8988T (cell line): ENCODE results near the gene FAM161B.
"Not testable (repeated sequence)": the region's sequence is repeated elsewhere in the genome, so short reads cannot be mapped to it uniquely, and the experiment has no call there.

Experiments used
- DNase-seq: peaks from one replicate; pipeline ENCODE4 v3.0.0; 2011

FAM161B gene, protein sequence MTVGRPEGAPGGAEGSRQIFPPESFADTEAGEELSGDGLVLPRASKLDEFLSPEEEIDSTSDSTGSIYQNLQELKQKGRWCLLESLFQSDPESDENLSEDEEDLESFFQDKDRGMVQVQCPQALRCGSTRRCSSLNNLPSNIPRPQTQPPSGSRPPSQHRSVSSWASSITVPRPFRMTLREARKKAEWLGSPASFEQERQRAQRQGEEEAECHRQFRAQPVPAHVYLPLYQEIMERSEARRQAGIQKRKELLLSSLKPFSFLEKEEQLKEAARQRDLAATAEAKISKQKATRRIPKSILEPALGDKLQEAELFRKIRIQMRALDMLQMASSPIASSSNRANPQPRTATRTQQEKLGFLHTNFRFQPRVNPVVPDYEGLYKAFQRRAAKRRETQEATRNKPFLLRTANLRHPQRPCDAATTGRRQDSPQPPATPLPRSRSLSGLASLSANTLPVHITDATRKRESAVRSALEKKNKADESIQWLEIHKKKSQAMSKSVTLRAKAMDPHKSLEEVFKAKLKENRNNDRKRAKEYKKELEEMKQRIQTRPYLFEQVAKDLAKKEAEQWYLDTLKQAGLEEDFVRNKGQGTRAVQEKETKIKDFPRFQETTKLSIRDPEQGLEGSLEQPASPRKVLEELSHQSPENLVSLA

DNA sequence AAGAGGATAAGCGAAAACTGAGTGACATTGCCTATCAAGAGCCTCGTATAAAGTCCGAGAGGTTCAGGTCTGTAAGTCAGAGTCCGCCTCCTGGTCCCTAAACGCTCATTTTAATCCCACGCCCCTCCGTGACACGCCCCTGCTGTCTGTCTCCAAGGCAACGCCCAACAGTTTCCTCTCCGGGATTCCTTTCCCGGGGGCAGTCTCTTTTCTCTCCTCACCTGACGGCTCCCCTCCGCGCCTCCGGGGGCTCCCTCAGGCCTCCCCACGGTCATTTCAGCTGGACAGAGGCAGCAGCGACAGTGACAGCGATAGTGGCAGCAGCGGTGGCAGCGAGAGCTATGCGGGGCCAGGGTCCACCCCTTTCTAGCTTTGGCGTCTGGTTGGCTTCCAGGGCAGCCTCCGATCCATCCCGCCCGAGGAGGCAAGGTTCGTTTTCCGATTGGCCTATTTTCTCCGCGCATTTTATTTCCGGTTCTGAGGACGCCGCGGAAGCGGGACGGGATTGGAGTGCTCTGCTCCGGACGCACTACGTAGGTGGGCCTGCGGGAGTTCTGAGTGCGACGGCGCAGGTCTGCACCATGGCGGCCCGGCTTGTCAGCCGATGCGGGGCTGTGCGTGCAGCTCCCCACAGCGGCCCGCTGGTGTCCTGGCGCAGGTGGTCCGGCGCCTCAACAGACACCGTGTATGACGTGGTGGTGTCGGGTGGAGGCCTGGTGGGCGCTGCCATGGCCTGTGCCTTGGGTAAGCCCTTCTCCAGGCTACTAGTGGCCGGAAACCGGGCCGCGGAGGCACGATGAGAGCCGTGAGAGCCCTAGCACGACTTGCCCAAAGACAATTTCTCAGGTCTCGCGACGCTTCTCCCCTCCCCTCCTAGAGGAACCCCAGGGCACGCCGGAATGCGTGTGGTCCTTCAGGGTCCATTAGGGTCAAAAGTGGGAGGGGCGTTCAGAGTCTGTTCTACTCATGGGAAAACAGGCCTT is at the start of gene FAM161B, which contains the start of gene COQ6:
TSS of gene FAM161B (minus strand) at position 343 of the 983 bp plus-strand sequence. CDS start at position 275, 68 bp downstream.
TSS of gene COQ6 (plus strand) at position 551 of the 983 bp plus-strand sequence. CDS start at position 582, 31 bp downstream.
- DNase-seq = peak; percentile 73

DNA sequence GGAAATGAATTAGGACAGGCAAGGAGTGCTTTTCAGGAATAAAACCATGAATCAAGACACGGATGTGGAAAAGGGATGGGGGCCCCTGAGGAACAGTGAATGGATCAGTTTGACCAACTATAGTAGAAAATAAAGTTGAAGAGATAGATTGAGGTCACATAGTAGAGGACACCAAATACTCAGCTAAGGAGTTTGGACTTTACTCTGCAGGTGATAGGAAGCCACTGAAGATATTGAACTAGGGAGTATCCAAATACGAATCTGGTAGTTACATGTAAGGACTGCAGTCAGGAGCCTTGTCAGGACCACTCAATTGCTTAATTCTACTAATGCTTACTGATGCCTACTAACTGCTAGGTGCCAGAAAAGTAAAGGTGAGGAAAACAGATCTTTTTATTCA is 48.8 kb upstream of the FAM161B start:
- no peak for DNase-seq

DNA sequence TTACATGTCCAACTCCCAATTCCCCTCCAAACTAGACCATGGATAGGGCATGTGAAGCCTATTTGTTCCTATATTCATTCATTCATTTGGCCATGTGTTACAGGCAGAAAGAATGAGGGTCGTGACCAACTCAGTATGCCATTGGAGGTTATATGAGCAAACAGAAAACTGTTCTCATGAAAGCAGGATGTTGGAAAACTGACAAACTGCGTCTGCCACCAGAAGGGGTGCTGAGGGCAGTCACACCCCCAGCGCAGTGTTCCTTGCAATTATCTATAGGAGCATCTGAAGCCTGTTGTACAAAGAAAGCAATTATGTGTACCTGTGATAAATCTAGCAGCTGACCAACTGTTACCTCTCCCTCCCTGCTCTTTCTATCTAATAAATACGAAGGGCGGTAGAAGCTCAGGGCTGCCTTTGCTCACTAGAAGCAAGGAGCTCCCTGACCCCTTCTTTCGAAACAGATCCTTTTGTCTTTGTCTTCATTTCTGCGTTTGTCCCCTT is 48.1 kb upstream of the FAM161B start:
- no peak for DNase-seq

DNA sequence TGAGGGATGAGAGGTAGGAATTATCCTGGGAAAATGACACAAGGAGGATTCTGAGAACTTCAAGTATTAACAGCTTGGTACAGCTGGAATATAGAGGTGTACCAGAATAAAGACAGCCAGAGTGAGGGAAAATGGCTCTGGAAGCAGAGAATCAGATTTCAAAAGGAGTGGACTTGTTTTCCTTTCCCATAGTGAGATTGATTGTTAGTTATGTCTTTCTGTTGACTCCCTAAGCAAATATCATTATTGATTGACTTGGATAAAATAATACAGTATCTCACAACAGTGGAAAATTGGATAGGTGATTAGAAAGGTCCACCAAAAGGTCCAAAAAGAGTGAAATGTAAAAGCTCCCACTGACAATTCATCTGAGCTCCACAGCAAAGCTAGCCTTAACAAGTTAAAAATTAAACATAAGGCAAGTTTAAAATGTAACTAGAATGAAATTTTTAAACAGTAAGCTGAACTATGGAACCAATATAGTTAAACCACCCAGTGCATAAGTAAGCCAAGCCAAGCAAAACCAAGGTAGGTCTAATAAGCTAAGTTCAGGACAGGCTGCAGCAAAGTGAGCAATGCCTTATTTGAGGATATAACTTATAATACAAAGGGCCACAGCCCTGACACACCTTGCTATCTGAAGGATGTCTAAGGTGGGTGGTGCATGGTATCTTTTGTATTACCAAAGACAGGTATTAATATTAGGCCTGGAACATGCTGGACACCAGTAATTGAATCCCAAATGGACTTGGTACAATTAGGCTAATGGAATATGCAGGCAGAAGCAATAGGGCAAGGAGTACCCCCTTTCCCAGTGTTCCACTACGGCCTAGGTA is 47.4 kb upstream of the FAM161B start:
- DNase-seq = no peak

DNA sequence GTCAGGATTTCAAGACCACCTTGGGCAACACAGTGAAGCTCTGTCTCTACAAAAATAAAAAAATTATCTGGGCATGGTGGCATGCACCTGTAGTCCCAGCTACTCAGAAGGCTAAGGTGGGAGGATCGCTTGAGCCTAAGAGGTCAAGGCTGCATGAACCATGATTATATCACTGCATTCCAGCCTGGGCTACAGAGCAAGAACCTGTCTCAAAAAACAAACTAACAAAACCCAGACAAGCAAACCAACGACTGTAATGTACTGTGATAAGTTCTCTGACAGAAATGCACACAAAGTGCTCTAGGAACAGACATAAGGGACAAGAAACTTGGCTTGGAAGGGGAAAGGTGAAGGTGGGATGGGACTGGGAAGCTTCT is 46.8 kb upstream of the FAM161B start:
- DNase-seq = no peak

DNA sequence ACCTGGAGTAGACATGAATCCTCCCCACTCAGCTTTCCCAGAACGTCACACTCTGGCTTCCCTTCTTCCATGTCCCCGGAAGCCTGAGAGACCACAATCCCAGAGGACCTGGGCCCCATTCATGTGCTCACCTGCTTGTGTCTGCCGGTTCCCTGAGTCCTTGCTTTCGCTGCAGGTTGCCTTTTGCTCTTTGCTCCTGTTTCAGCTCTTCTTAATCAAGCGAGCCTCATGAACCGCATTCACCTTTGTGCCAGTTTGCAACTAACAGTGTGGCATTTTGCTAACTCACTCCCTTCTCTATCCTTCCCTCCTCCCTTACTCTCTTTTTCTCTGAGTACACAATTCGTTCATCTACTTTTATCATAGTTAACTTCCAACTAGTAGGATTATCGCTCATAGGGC is 46.1 kb upstream of the FAM161B start:
- DNase-seq = no peak

DNA sequence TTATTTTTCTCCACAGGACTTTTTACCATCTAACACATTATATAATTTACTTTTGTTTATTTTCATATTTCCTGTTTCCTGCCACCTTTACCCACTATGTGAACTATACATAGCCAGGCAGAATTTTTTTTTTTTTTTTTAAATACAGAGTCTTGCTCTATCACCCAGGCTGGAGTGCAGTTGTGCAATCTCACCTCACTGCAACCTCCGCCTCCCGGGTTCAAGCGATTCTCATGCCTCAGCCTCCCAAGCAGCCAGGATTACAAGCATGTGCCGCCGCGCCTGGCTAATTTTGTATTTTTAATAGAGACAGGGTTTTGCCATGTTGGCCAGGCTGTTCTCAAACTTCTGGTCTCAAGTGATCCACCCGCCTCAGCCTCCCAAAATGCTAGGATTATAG is 45.0 kb upstream of the FAM161B start:
- not testable (repeated sequence) for DNase-seq

DNA sequence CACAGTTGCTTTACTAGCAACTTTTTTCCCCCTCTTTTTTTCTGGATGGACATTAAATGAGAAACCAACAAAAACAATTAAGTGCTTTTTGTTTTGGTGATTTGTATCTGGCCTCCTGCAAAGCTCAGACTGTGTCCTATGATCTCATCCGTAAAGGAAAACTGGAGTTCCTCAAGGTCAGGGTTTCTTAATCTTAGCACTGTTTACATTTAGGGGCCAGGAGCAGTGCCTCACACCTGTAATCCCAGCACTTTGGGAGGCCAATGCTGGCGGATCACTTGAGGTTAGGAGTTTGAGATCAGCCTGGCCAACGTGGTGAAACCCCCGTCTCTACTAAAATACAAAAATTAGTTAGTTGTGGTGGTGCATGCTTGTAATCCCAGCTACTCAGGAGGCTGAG is 41.2 kb upstream of the FAM161B start:
- DNase-seq = no peak

DNA sequence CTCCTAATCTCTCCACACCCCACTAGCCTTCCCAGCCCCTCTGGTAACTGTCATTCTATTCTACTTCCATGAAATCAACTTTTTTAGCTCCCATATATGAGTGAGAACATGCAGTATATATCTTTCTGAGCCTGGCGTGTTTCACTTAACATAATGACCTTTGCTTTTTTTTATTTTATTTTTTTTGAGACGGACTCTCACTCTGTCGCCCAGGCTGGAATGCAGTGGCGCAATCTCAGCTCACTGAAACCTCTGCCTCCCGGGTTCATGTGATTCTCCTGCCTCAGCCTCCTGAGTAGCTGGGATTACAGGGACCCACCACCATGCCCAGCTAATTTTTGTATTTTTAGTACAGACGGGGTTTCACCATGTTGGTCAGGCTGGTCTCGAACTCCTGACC is 38.8 kb upstream of the FAM161B start:
- DNase-seq = not testable (repeated sequence)

DNA sequence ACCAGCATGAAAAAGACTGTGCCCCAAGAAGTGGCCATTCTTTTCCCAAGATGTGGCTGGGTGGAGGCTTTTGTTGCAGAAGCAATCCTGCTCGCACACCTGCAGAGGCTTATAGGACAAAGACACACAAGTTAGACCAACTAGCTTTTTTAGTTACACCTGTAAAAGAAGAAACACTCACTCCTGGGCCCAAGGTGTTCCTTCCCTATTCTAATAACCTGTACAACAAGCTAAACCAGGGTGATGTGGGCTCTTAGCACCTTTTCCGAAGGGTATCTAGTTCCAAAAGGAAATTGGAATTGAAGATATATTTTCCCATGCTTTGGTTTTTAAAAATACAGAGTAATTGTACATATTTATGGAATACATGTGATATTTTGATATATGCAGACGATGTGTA is 38.2 kb upstream of the FAM161B start:
- DNase-seq = no peak

DNA sequence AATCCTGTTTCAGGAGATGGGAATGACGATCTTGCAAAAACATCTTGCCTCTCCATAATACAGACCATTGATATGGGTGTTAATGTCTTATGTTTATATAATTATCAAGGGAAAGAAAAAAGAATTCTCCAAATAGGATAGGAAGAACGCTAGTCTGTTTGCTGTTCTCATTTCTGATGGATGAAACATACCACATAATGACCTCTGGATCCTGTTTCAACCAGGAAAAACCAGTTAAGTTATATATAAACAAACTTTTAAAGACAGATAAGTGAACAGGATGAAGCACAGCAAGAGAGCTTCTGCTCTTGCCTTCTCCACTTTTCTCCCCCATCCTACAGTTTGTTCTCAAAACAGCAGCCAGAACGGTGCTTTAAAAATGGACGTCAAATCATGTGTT is 28.0 kb upstream of the FAM161B start:
- DNase-seq = no peak

DNA sequence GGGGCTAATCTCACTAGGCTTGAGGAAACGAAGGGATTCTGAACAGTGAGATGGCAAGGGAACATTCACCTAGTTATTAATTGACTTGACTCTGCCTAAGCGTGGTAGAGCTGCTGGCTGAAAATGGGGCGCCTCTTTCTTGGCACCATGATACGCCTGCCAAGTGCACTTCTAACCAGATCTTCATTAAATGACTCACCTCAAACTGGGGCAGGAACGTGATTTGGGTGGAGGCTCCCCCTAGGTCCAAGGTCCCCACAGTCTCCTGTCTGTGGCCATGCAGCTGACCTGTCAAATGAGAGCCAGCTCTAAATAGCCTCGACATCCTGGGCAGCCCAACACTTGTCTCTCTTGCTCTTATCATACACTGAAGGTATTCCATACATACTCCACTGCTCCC is 26.2 kb upstream of the FAM161B start:
- no peak for DNase-seq

DNA sequence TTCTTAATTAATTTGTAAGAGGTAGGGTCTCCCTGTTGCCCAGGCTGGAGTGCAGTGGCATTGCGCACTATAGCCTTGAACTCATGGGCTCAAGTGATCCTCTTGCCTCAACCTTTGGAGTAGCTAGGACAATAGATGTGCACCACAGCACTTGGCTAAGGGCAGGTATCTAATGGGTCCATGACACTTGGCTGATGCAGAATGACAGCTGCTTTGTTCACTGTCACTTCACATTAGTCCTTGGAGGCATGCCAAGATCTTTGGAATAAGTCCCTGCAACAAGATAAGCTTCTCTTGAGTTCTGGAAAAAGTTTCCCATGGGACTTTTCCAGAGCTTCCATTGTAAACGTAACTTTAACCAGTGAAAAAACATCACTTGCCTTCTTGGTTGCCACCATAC is 23.6 kb upstream of the FAM161B start:
- DNase-seq = no peak

DNA sequence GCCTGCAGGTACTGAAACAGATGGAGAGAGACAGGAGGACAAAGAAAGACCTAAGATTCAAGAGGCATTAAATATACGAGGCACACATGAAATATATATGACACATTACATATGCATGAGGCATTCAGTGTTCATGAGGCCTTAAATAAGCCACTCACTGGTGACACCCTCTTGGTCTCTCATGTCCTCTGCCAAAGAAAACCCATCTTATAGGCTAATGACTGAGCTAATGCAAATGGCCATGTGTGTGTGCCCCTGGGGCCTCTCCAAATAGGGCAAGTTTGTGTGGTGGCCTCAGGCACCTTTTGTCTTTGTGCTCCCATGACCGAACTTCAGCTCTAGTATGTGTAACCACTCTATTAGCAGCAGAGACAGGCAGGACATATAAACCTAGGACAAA is 19.0 kb upstream of the FAM161B start:
- no peak for DNase-seq

DNA sequence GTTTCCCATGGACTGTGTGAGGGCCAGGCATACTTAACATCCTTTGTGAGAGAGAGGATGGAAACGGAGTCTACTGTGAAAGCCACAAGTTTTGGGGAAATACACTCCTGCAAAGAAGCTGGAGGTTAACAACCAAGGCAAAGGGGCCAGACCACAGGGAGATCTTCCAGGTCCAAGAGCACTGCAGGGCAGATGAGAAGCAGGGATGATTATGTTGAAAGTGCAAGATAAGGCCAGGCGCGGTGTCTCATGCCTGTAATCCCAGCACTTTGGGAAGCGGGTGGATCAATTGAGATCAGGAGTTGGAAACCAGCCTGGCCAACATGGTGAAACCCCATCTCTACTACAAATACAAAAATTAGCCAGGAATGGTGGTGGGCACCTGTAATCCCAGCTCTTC is 15.3 kb upstream of the FAM161B start:
- no peak for DNase-seq

DNA sequence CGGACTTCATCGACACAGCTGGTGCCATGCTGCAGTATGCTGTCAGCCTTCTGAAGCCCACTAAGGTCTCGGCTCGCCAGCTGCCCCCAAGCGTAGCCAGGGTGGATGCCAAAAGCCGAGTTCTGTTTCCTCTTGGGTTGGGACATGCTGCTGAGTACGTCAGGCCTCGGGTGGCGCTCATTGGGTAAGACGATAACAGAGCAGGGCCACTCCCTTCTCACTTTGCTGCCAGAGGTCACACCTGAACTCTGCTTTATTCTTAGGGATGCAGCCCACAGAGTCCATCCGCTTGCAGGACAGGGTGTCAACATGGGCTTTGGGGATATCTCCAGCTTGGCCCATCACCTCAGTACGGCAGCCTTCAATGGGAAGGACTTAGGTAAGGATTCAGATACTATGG is 11.3 kb upstream of the FAM161B start:
- DNase-seq = no peak

DNA sequence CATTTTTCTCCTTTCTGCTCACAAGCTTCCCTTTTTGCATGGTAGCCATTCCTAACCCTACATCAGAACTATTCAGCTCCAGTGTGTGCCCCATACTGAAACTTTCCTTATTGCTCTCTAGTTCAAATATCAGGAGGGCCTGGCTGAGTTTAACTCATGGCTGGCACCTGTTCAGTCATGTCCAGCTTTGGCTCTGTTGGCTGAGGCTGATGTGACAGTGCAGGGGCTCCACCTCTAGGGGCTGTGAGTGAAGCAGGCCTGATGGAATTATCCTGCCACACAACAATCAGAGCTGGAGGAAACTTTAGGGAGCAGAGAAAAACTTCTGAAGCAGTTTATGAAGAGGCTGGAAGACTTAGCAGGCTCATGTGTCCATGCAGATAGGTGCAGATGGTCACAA is 8.7 kb upstream of the FAM161B start:
- DNase-seq = no peak

DNA sequence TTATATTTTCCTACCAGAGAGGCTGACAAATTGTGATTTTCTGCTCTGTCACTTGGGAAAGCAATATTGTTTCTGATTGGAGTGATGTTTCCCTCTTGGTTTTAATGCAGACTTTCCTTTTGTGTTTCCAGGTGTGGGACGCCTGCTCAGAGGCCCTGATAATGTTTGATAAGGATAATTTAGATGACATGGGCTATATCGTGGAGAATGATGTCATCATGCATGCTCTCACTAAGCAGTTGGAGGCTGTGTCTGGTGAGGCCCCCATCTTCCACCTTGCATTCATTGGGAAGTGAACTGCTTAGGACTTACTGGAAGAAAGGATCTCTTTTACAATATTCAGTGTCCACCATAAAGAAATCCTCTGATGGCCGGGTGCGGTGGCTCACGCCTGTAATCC is 5.8 kb upstream of the FAM161B start:
- DNase-seq = no peak

DNA sequence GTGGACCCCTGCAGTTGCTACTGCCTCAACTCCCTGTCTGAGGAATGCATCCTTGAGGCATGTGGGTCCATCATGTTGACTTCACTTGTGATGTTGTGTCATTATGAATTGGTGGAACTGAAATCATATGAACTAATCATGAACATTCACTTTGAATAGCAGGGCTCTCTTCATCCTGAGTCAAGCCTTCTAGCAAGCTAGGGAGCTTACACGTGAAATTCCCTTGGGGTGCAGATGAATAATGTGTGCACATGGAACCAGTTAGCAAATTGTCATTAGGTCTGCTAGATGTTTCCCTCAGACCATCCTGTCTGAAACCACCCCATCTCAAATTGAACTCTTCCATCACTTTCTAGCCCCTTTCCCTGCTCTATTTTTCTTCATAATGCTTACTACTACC is 3.8 kb upstream of the FAM161B start:
- DNase-seq = no peak

DNA sequence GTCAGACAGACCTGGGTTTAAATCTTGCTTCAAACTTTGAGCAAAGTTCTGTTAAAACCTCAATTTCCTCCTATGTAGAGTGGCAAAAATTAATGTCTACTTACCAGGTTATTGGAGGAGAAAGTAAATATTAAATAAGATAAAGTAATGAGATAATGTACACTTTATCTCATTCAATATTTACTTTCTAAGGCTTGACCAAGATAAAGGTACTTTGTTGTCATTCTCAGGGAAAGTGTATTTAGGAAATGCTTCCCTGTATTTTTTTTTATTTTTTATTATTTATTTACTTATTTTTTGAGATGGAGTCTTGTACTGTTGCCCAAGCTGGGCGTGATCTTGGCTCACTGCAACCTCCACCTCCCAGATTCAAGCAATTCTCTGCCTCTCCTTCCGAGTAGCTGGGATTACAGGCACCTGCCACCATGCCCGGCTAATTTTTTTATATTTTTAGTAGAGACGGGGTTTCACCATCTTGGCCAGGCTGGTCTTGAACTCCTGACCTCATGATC is 4.7 kb downstream of the FAM161B start:
- no peak for DNase-seq

DNA sequence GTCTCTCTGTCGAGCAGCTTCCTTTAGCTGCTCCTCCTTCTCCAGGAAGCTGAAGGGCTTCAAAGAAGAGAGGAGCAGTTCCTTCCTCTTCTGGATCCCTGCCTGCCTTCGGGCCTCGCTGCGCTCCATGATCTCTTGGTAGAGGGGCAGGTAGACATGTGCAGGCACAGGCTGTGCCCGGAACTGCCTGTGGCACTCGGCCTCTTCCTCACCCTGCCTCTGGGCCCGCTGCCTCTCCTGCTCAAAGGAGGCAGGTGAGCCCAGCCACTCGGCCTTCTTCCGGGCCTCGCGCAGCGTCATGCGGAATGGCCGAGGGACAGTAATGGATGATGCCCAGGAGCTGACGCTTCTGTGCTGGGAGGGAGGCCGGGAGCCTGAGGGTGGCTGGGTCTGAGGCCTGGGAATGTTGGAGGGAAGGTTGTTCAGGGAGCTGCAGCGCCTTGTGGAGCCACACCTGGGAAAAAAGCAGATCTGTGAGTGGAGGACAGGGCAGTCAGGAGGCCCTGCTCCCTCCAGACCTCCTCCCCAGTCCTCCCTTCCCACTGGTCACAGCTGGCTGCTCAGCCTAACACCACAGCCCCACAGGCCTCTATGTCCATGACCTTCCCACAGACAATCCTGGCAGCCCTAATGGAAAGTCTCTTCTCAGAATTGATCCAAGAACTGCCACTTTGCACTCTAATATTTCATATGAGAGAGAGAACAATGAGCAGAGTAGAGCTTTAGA is 5.3 kb downstream of the FAM161B start:
- DNase-seq = no peak
